GM23248 (cell line): ENCODE results near the gene CGNL1.

Experiments
- EZH2 ChIP-seq: fragments of 200-600 bp; sonication (generic); IDR thresholded peaks from 2 replicates; pipeline ENCODE4 v1.6.1; 2018; ENCODE audit warnings: antibody characterized with exemption, mild to moderate bottlenecking; ENCODE audit not compliant: insufficient read depth, poor library complexity, severe bottlenecking
- EZH2phosphoT487 ChIP-seq: fragments of 200-600 bp; sonication (generic); IDR thresholded peaks from 2 replicates; pipeline ENCODE4 v1.6.1; 2018; ENCODE audit warnings: antibody characterized with exemption, moderate library complexity, mild to moderate bottlenecking, low read depth; ENCODE audit not compliant: insufficient read depth

GRCh38 chr15:57489122-57489521 lies 112.8 kb downstream of the CGNL1 start:
- TF ChIP-seq EZH2 (no peak), EZH2phosphoT487 (no peak)
